K562 (cell line): ENCODE data around the gene TTC24. TPM values are rescaled to one million over a fixed set of nuclear protein-coding genes. Genes with fewer than 3 reads are reported as not detected.

ENCODE experiments used
- BRD9 ChIP-seq: fragments of 450-650 bp; IDR thresholded peaks from 2 replicates; pipeline ENCODE4 v1.6.1; 2018; ENCODE audit warnings: low read depth; ENCODE audit not compliant: partially characterized antibody
- FOXK1 ChIP-seq: sonication (generic); formaldehyde crosslinking; IDR thresholded peaks from 2 replicates; pipeline ENCODE4 v1.8.0; 2022; ENCODE audit warnings: missing genetic modification reagents, mild to moderate bottlenecking, borderline replicate concordance
- MITF ChIP-seq: IDR thresholded peaks from 2 replicates; pipeline ENCODE4 v1.6.1; 2014; ENCODE audit warnings: antibody characterized with exemption
- RBM15 ChIP-seq: fragments of 200-400 bp; formaldehyde crosslinking; IDR thresholded peaks from 2 replicates; pipeline ENCODE4 v1.6.1; 2018; ENCODE audit warnings: mild to moderate bottlenecking, low read length, moderate library complexity; ENCODE audit not compliant: insufficient read depth
- SMARCC2 ChIP-seq: fragments of 450-650 bp; IDR thresholded peaks from 2 replicates; pipeline ENCODE4 v1.6.1; 2017; ENCODE audit warnings: antibody characterized with exemption, moderate library complexity, mild to moderate bottlenecking, low read depth
- ZBTB43 ChIP-seq: sonication (generic); formaldehyde crosslinking; IDR thresholded peaks from 2 replicates; pipeline ENCODE4 v1.8.0; 2023; ENCODE audit warnings: mild to moderate bottlenecking, missing genetic modification reagents
- ZNF407 ChIP-seq: fragments of 450-650 bp; IDR thresholded peaks from 2 replicates; pipeline ENCODE4 v1.6.1; 2016; ENCODE audit warnings: low read depth
- polyA plus RNA-seq, 8 experiments: library from polyadenylated mRNA; depleted of rRNA in 4 of 8; stranded (reverse) in 5 of 8; unstranded in 3 of 8; fragments of >200 nt; fragmentation: Nextera tagmentation in 2 of 8; fragmentation: Illumina TruSeq in 1 of 8; extraction: Ambion mirVana in 2 of 8; extraction: Trizol in 1 of 8; gene quantifications; 2 replicates each; pipeline versions ENCODE4 v1.2.1 to v1.2.3, GENCODE V29; 2011 to 2014; ENCODE audit warnings: inconsistent platforms in 1 of 8, missing spikeins in 1 of 8
- total RNA-seq, 7 experiments: library from RNA; depleted of rRNA in 6 of 7; stranded (reverse); fragments of >200 nt in 6 of 7; fragmentation: Illumina TruSeq in 2 of 7; extraction: Trizol in 2 of 7; gene quantifications; 2 replicates each; pipeline versions ENCODE4 v1.2.1 to v1.2.3, GENCODE V29; 2011 to 2021; ENCODE audit warnings: low replicate concordance in 1 of 7

Gene TTC24
- total and polyA plus RNA-seq, 9 of the 15 experiments (the other 6 are each of a cell fraction or from before 2014, with no cell fraction given) = not detected

GRCh38 chr1:156600733-156601121 lies 21.2 kb downstream of the TTC24 start (continued):
- TF ChIP-seq ZNF407 = no peak
- TF ChIP-seq FOXK1 (CRISPR knock-in tag) = no peak
- no peak for TF ChIP-seq MITF
- TF ChIP-seq SMARCC2 = no peak
- TF ChIP-seq RBM15 = no peak
- no peak for TF ChIP-seq ZBTB43 (CRISPR knock-in tag)
- no peak for TF ChIP-seq BRD9
- TF ChIP-seq, all 486 proteins: peak for 0
